Muscle of leg (tissue), 11 donors: ENCODE data around the gene PGD. TPM values are rescaled to one million over a fixed set of nuclear protein-coding genes. Genes with fewer than 3 reads are reported as not detected.
A peak's percentile ranks its signal among the peaks of the same experiment; 100 is the strongest.

Source experiments
- DNase-seq: peaks from one replicate; pipeline ENCODE4 v3.0.0; 2013
- H3K27ac ChIP-seq: one replicate; pipeline ENCODE4 v1.5.1; 2013; ENCODE audit warnings: mild to moderate bottlenecking, low read length, control low read depth
- H3K27me3 ChIP-seq: one replicate; pipeline ENCODE4 v1.6.1; 2013; ENCODE audit warnings: low read length; ENCODE audit not compliant: control insufficient read depth, insufficient read depth
- H3K36me3 ChIP-seq: one replicate; pipeline ENCODE4 v1.6.1; 2013; ENCODE audit warnings: low read length; ENCODE audit not compliant: control insufficient read depth, insufficient read depth
- H3K4me1 ChIP-seq: one replicate; pipeline ENCODE4 v1.6.1; 2013; ENCODE audit warnings: low read length; ENCODE audit not compliant: control insufficient read depth, insufficient read depth
- H3K4me3 ChIP-seq: one replicate; pipeline ENCODE4 v1.5.1; 2013; ENCODE audit warnings: low read length, control low read depth
- H3K9me3 ChIP-seq: replicated peaks from 2 replicates; pipeline ENCODE4 v1.6.1; 2013; ENCODE audit warnings: low read depth, low read length; ENCODE audit not compliant: control insufficient read depth
- WGBS: methylation state at CpG from one replicate; pipeline ENCODE4 v1.1.5; 2013; ENCODE audit warnings: missing lambda C conversion rate; ENCODE audit not compliant: insufficient coverage; 5-methylcytosine and 5-hydroxymethylcytosine counted together
- polyA plus RNA-seq, 8 donors: library from polyadenylated mRNA; unstranded; fragments of 120-200 nt; gene quantifications; one replicate each; pipeline versions ENCODE4 v1.2.1 to v1.2.3, GENCODE V29; 2013; ENCODE audit warnings: inconsistent platforms in 1 of 8, low replicate concordance in 1 of 8; ENCODE audit not compliant: insufficient read length in 8 of 8, insufficient read depth in 1 of 8
- total RNA-seq: library from RNA; stranded (reverse); fragments of 120-200 nt; gene quantifications from one replicate; pipeline ENCODE4 v1.2.4, GENCODE V29; 2013

The PGD gene
- total and polyA plus RNA-seq, 9 donors = 51.2 to 150 (median 126) TPM

DNA sequence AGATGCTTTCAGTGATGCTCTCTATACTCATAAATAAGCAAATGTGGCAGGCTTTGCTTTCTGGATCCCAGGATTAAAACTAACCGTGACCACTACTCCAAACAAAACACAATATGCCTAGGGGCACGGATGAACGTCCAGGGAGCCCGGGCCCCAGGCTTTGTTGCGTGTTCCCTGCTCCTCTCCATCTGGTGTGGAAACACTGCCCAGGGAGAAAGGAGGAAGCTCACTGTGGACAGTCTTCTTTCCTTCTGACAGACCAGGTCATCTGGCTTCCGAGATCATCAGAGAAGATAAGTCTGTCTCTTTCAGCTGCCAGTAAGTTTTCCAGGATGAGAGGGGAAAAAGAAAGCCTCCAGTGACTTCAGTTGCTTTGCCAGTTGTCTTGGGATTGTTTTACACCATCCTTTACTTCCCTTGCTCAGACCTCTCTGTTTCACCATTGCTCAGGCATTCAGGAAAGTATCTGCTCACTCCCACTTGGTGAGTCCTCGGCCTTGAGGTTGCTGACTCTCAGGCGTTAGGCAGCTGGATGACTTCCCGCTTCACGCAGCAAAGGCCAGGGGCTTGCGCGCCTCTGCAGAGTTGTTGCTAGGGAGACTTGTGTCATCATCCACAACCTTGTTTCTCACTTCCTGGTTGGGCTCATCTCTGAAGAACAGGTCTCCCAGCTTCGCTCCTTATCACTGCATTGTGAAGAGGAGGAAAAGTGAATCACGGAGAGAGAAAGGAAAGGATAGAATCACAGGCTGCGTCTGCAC, 20.6 kb upstream of the PGD start:
- Histone ChIP-seq H3K27ac (peak overlapping the region; percentile 79), H3K27me3 (no peaks in the 10 kb centered on the region), H3K4me1 (peaks cover 6% of the 10 kb centered on the region), H3K4me3 (no peak overlapping the region), H3K36me3 (peaks cover 59% of the 10 kb centered on the region), H3K9me3 (no peaks in the 10 kb centered on the region)
- peak; percentile 86 for DNase-seq
- 66% methylated on average over 5 of the region's 15 CpGs for whole genome bisulfite sequencing

DNA sequence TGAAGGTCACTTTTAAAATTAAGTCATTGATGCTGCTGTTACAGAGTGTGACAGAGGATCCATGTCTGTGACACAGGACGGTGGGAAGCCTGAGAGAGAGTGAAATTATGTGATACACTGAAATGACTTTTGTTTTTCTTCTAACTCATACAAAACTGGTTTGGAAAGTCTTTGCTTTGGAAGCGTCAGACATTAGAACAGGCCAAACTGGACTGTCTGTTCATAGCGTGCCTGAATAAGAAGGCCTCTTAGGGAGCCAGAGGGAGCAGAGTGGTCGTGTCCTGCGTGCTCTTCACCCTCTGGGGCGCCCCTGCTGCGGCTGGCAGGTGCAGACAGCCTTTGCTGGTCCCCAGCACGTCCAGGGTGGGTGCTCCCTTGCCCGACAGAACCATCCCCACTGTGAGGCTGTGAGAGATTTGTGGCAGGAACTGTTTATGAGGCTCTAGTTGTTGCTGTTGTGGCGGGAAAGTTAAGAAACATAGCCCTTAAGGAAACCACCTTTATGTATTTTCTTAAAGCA, 19.7 kb upstream of the PGD start:
- DNase-seq = no peak
- 84% methylated on average over 4 of the region's 10 CpGs for WGBS
- Histone ChIP-seq H3K36me3 (peaks cover 53% of the 10 kb centered on the region), H3K4me1 (peaks cover 6% of the 10 kb centered on the region), H3K27ac (peak overlapping the region; percentile 5), H3K9me3 (no peaks in the 10 kb centered on the region), H3K27me3 (no peaks in the 10 kb centered on the region), H3K4me3 (no peak overlapping the region)

DNA sequence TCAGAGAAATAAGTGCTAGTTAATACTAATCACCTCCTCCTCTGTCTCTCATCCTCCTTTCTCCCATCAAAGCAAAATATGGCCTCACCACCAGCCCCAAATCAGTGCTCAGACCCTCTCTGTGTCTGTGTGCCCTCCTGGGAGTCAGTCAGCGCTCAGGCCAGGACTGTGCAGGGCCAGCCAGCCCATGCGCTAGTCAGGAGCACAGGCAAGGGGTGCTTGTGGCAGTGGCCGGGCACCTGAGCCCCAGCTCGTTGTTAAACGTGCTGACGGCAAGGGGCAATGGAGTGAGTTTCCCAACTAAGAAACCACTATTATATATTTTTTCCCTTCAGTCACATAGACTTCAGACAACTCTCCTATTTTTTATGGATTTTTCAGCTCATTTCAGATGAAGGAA, 19.2 kb upstream of the PGD start:
- Histone ChIP-seq H3K4me3 (no peak overlapping the region), H3K27me3 (no peaks in the 10 kb centered on the region), H3K4me1 (peaks cover 6% of the 10 kb centered on the region), H3K27ac (no peak overlapping the region), H3K9me3 (no peaks in the 10 kb centered on the region), H3K36me3 (peaks cover 48% of the 10 kb centered on the region)
- DNase-seq = no peak
- 89% methylated on average over 3 of the region's 6 CpGs for whole genome bisulfite sequencing

DNA sequence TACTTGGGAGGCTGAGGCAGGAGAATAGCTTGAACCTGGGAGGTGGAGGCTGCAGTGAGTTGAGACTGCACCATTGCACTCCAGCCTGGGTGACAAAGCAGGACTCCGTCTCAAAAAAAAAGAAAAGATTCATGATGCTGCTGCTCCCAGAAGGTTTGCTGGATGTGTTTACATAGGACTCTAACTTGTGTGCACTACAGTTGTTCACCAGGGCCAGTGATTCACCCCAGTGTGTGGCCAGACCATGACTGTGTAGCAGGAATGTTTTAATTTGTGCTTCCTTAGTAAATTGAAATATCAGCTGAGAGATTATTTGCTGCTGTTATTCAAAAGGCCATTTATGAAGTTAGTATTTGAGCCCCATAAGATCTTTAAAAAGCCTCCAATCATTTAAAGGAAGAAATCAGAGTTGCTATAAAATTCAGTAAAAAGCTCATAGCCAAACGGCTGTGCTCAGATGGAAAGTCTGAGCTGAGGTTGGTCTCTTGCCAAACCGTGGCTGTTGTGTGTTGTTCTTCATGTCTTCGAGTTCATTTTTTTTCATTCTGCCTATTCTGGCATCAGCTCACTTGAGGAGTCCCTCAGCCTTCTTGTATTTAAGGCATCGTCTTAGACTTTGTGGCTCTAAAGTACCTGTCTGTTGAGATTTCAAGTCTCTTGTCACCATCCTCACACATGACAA, 18.1 kb upstream of the PGD start:
- H3K4me1 ChIP-seq = peaks cover 6% of the 10 kb centered on the region
- H3K9me3 ChIP-seq = no peaks in the 10 kb centered on the region
- peak; percentile 89 for DNase-seq
- H3K27me3 ChIP-seq = no peaks in the 10 kb centered on the region
- H3K27ac ChIP-seq = peak overlapping the region; percentile 6
- no peak overlapping the region for H3K4me3 ChIP-seq
- 38% methylated on average over 4 of the region's 5 CpGs for WGBS
- H3K36me3 ChIP-seq = peaks cover 40% of the 10 kb centered on the region

DNA sequence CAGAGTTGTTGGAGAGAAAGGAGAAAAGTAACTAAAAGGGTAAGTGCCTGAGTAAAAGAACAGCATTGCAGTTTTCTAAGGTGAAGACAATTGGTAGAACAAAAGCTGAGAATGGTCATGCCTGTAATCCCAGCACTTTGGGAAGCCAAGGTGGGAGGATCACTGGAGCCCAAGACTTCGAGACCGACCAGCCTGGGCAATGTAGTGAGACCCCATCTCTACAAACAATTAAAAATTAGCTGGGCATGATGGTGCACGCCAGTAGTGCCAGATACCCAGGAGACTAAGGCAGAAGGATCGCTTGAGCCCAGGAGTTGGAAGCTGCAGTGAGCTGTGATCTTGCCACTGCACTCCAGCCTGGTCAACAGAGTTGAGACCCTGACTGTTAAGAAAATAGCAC, 15.2 kb upstream of the PGD start:
- H3K4me3 ChIP-seq = no peak overlapping the region
- H3K27me3 ChIP-seq = no peaks in the 10 kb centered on the region
- DNase-seq = no peak
- H3K27ac ChIP-seq = no peak overlapping the region
- 75% methylated on average over 4 of the region's 4 CpGs for WGBS
- H3K4me1 ChIP-seq = peaks cover 15% of the 10 kb centered on the region
- peaks cover 20% of the 10 kb centered on the region for H3K36me3 ChIP-seq
- no peaks in the 10 kb centered on the region for H3K9me3 ChIP-seq

DNA sequence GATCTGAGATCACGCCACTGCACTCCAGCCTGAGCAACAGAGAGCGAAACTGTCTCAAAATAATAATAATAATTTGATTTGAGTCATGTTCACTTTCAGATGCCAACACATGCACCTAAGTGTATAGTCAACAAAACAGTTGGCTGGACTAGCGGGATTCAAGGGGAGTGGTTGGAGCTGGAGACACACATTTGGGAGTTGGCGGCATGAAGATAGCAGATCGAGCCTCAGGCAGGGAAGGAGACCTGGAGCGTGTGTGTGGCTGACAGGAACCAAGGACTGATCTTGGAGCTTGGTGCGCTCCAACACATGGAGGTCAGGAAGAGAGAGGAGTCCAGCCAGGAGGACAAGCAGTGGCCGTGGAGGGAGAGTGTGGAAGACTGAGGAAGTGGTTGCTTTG, 14.6 kb upstream of the PGD start:
- H3K36me3 ChIP-seq = peaks cover 18% of the 10 kb centered on the region
- WGBS = 89% methylated on average over 6 of the region's 8 CpGs

DNA sequence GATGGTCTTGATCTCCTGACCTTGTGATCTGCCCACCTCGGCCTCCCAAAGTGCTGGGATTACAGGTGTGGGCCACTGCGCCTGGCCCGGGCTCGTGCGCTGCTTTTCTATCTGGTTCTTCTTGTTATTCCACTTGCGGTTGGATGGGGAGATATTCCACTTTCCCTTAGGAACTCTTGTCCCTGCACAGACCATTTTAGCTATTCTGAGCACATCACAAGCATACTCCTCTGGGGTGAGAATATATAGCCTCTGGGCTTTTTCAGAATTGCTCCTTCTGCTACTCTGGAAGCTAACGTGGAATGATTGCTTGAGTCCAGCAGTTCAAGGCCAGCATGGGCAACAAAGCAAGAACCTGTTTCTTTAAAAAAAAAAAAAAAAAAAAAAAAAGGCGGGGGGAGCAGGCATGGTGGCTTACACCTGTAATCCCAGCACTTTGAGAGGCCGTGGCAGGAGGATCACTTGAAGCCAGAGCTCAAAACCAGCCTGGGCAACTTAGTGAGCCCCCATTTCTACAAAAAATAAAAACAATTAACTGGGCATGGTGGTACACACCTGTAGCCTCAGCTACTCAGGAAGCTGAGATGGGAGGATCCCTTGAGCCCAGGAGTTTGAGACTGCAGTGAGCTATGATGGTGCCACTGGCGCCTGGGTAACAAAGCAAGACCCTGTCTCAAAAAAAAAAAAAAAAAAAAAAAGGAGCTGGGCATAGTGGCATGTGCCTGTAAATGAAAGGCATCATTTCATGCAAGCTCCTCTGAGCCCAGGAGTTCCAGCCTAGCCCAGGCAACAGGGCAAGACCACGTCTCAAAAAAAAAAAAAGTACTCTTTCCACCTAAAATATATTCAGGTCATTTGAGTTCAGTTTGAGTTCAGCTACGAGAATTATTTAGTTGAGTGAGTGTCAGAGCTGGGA, 11.8 kb upstream of the PGD start:
- Histone ChIP-seq H3K9me3 (no peaks in the 10 kb centered on the region), H3K27ac (peak overlapping the region; percentile 82), H3K4me1 (peaks cover 18% of the 10 kb centered on the region), H3K4me3 (no peak overlapping the region), H3K36me3 (peaks cover 14% of the 10 kb centered on the region), H3K27me3 (no peaks in the 10 kb centered on the region)
- no peak for DNase-seq
- 79% methylated on average over 2 of the region's 12 CpGs for WGBS

More for the DNA sequence above, 14.6 kb upstream of the PGD start:
- no peaks in the 10 kb centered on the region for H3K9me3 ChIP-seq
- H3K27me3 ChIP-seq = no peaks in the 10 kb centered on the region
- H3K4me3 ChIP-seq = no peak overlapping the region
- no peak overlapping the region for H3K27ac ChIP-seq
- peaks cover 18% of the 10 kb centered on the region for H3K4me1 ChIP-seq
- DNase-seq = no peak

DNA sequence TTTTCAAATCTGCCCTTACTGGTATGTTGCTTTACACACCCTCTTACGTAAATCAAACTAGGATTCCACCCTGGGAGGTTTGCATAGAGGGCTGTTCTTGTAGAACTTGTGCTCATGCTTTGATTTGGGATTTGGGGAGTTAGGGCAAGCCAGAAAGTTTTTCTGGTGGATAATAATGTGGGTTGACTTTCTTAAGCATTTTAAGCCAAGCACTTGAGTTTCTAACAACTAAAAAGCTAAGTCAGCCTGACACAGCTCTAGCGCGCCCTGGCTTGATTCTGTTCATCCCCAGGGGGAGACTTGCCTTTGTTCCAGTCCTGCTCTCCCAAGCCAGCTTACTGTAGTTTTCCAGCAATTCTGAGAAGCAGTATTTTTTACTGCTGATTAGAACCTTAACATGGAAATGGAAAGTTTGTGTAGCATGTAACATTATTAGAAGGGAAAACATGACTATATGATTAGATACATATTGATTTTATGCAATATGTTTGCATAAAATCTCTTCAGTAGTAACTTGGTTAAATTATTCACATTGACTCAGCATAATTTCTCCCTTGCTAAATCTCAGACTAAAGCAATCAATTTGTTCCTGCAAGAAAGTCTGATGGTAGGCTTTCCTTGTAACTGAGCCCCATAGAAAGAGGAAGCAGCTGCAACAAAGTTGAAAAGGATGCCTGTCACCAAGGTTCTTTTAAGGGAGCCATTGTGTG, 11.0 kb upstream of the PGD start:
- Histone ChIP-seq H3K36me3 (peaks cover 8% of the 10 kb centered on the region), H3K4me1 (peaks cover 18% of the 10 kb centered on the region), H3K4me3 (no peak overlapping the region), H3K27ac (peak overlapping the region; percentile 82), H3K9me3 (no peaks in the 10 kb centered on the region), H3K27me3 (no peaks in the 10 kb centered on the region)
- 0% methylated on average over 2 of the region's 3 CpGs for WGBS
- DNase-seq = peak; percentile 98

DNA sequence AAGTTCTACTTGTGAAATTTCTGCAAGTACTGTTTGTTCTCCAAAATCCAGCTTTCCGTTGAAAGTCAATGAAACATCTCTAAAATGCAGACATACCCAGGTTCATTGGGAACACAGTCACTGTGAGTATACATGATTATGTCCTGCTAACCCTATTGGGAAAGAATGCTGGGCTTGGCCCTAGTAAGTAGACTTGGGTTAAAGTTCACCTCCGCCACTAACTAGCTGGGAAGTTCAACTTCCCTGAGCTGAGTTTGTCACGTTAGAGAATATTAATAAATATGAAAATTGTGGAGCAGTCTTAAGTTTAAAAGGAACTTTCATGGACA, 10.5 kb upstream of the PGD start:
- Histone ChIP-seq H3K27me3 (no peaks in the 10 kb centered on the region), H3K9me3 (no peaks in the 10 kb centered on the region), H3K27ac (peak overlapping the region; percentile 82), H3K4me3 (no peak overlapping the region), H3K4me1 (peaks cover 18% of the 10 kb centered on the region), H3K36me3 (peaks cover 3% of the 10 kb centered on the region)
- WGBS = 52% methylated on average over 2 of the region's 3 CpGs
- DNase-seq = no peak
